CD8-positive, alpha-beta memory T cell (primary cell): Measurements from ENCODE around the gene C1QTNF1. TPM values are rescaled to one million over a fixed set of nuclear protein-coding genes. Genes with fewer than 3 reads are reported as not detected.
"Not testable (repeated sequence)": the region's sequence is repeated elsewhere in the genome, so short reads cannot be mapped to it uniquely, and the experiment has no call there.

Experiments
- CTCF ChIA-PET: fragments of 350-600 bp; sonication (Branson Sonifier 250); formaldehyde crosslinking; loops from one replicate; lab custom pipeline; 2021; ENCODE audit warnings: antibody characterized with exemption; lab: Charles Lee
- POLR2A ChIA-PET: fragments of 350-600 bp; sonication (Branson Sonifier 250); formaldehyde crosslinking; loops from one replicate; lab custom pipeline; 2021; ENCODE audit warnings: antibody characterized with exemption; lab: Charles Lee
- DNase-seq, 5 donors: peaks; one replicate each; pipeline versions ENCODE4 v3.0.0 to v3.0.0-alpha.2; 2020 to 2022; ENCODE audit warnings: mixed read lengths in 1 of 5
- H3K27ac ChIP-seq: one replicate; pipeline ENCODE4 v1.7.0; 2013; ENCODE audit warnings: low read depth, mild to moderate bottlenecking, low read length, moderate library complexity
- H3K27me3 ChIP-seq: 2 replicates; pipeline ENCODE4 v1.7.0; 2013; ENCODE audit warnings: low read length, mild to moderate bottlenecking; ENCODE audit not compliant: insufficient read depth, poor library complexity, severe bottlenecking
- H3K36me3 ChIP-seq: 2 replicates; pipeline ENCODE4 v1.7.0; 2013; ENCODE audit warnings: mild to moderate bottlenecking, low read length, moderate library complexity; ENCODE audit not compliant: insufficient read depth
- H3K4me1 ChIP-seq: 2 replicates; pipeline ENCODE4 v1.7.0; 2013; ENCODE audit warnings: mild to moderate bottlenecking, low read length, moderate library complexity; ENCODE audit not compliant: insufficient read depth
- H3K4me3 ChIP-seq: 2 replicates; pipeline ENCODE4 v1.7.0; 2013; ENCODE audit warnings: mild to moderate bottlenecking, low read length
- H3K9me3 ChIP-seq: 2 replicates; pipeline ENCODE4 v1.7.0; 2013; ENCODE audit warnings: mild to moderate bottlenecking, low read length
- H3K27ac Mint-ChIP-seq, 8 donors: one replicate each; pipeline ENCODE4 v1.8.0; 2020 to 2021; ENCODE audit warnings: mixed read lengths in 8 of 8, mild to moderate bottlenecking in 6 of 8, inconsistent platforms in 3 of 8, moderate library complexity in 3 of 8
- H3K27me3 Mint-ChIP-seq, 2 donors: one replicate each; pipeline ENCODE4 v1.8.0; 2020 to 2021; ENCODE audit warnings: mixed read lengths in 2 of 2, mild to moderate bottlenecking in 1 of 2, moderate library complexity in 1 of 2
- H3K36me3 Mint-ChIP-seq, 3 donors: one replicate each; pipeline ENCODE4 v1.8.0; 2020 to 2021; ENCODE audit warnings: mixed read lengths in 3 of 3, inconsistent platforms in 1 of 3, mild to moderate bottlenecking in 1 of 3
- H3K4me1 Mint-ChIP-seq, 3 donors: one replicate each; pipeline ENCODE4 v1.8.0; 2020 to 2021; ENCODE audit warnings: mixed read lengths in 3 of 3, inconsistent platforms in 1 of 3, mild to moderate bottlenecking in 1 of 3
- H3K4me3 Mint-ChIP-seq, 7 donors: one replicate each; pipeline ENCODE4 v1.8.0; 2020 to 2021; ENCODE audit warnings: mixed read lengths in 7 of 7, mild to moderate bottlenecking in 6 of 7, moderate library complexity in 4 of 7, inconsistent platforms in 2 of 7
- H3K9me3 Mint-ChIP-seq, 5 donors: one replicate each; pipeline ENCODE4 v1.8.0; 2020 to 2022; ENCODE audit warnings: mixed read lengths in 5 of 5, mild to moderate bottlenecking in 3 of 5, moderate library complexity in 2 of 5, inconsistent platforms in 1 of 5
- polyA plus RNA-seq: library from polyadenylated mRNA; unstranded; fragments of 300-500 nt; fragmentation: Illumina TruSeq; gene quantifications from one replicate; pipeline ENCODE4 v1.2.3, GENCODE V29; 2021
- total RNA-seq, 2 experiments: library from RNA; stranded (reverse); gene quantifications; one replicate each; pipeline ENCODE4 v1.2.3, GENCODE V29; 2021

Gene C1QTNF1
- total and polyA plus RNA-seq, 3 experiments from 2014 or later: 0.22 TPM; not detected in 2

GRCh38 chr17:79019632-79020584 is 4.1 kb upstream of the C1QTNF1 start:
- peak; percentile 20 to 65 (median 39) for DNase-seq
- Mint-ChIP-seq H3K36me3 (no peaks in the 10 kb centered on the region), H3K27me3 (peaks cover 10 to 22% of the 10 kb centered on the region in 2 donors), H3K27ac (no peak overlapping the region), H3K4me3 (peak overlapping the region in 1 of 7 donors; percentile 7), H3K9me3 (peaks cover 0 to 1% (median 0%) of the 10 kb centered on the region in 5 donors), H3K4me1 (peaks cover 7 to 9% (median 9%) of the 10 kb centered on the region in 3 donors)
- H3K36me3 ChIP-seq: no peaks in the 10 kb centered on the region
- no peaks in the 10 kb centered on the region for H3K9me3 ChIP-seq
- H3K27me3 ChIP-seq: peaks cover 11% of the 10 kb centered on the region
- ChIA-PET CTCF (interaction anchor here (1.1 to 4.1 kb wide), 2 partner anchors 10 to 21 kb away, joined by 3 to 13 read pairs; partner anchors contain the start of gene CANT1), POLR2A (no interaction called here)
- no peak overlapping the region for H3K27ac ChIP-seq
- peaks cover 4% of the 10 kb centered on the region for H3K4me1 ChIP-seq
- H3K4me3 ChIP-seq: no peak overlapping the region

DNA sequence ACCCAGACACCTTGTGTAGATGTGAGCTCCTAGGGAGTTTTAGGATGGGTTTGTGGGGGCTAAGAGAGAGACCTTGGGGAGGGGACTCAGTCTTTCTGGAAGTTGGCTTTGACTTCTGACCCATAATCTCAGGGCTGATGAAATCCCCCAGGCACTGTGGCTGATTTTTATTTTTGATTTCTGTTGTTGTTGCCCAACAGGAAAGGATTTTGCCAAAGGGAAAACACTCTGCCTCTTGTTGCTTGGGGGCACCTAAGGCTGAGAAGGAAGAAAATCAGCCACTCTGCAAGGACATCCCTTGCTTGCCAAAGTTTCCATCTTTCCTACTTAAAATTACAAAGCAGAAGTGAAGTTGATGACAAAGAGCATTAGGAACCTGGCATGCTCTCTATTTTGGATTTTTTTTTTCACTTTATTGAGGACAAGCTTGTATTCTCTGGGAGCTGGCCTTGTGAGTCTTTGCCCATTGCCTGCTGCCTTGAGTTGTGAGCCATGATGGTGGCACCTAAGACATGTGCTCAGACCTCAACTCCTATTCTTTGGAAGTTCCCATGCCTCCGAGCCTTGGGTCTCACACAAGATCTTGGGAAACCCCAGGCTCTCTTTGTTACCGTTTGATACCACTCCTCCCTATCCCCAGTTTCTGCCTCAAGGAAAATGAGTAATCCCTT is 3.2 kb upstream of the C1QTNF1 start:
- H3K27me3 Mint-ChIP-seq: peaks cover 7 to 27% of the 10 kb centered on the region in 2 donors
- no peak for DNase-seq
- peak overlapping the region in 1 of 7 donors; percentile 23 for H3K4me3 Mint-ChIP-seq
- H3K4me1 ChIP-seq: peaks cover 4% of the 10 kb centered on the region
- no peaks in the 10 kb centered on the region for H3K9me3 Mint-ChIP-seq
- CTCF ChIA-PET: interaction anchor here (4.1 kb wide), 1 partner anchor 20 kb away, joined by 13 read pairs; no protein-coding TSS in a partner anchor
- H3K27me3 ChIP-seq: peaks cover 11% of the 10 kb centered on the region
- H3K36me3 Mint-ChIP-seq: no peaks in the 10 kb centered on the region
- H3K4me3 ChIP-seq: no peak overlapping the region
- no peaks in the 10 kb centered on the region for H3K36me3 ChIP-seq
- H3K9me3 ChIP-seq: no peaks in the 10 kb centered on the region
- POLR2A ChIA-PET: no interaction called here
- H3K27ac Mint-ChIP-seq: no peak overlapping the region
- H3K4me1 Mint-ChIP-seq: peaks cover 7 to 12% (median 9%) of the 10 kb centered on the region in 3 donors
- no peak overlapping the region for H3K27ac ChIP-seq

DNA sequence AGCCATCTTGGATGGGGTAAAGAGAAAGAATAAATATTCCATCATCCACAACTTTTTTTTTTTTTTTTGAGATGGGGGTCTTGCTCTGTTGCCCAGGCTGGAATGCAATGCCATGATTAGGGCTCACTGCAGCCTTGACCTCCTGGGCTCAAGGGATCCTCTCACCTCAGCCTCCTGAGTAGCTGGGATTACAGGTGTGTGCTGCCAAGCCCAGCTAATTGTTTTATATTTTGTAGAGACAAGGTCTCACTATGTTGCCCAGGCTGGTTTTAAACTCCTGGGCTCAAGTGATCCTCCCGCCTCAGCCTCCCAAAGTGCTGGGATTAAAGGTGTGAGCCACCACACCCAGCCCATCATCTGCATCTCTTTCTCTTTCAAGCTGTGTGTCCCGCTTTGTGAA is 2.0 kb upstream of the C1QTNF1 start:
- H3K4me1 ChIP-seq, POLR2A ChIA-PET, H3K4me3 Mint-ChIP-seq, DNase-seq, H3K27ac ChIP-seq, H3K36me3 Mint-ChIP-seq, H3K4me3 ChIP-seq, H3K9me3 Mint-ChIP-seq, H3K9me3 ChIP-seq, H3K36me3 ChIP-seq: not testable (repeated sequence)
- Mint-ChIP-seq H3K27me3 (peaks cover 8 to 34% of the 10 kb centered on the region in 2 donors), H3K4me1 (peaks cover 8 to 12% (median 9%) of the 10 kb centered on the region in 3 donors), H3K27ac (peak overlapping the region in 1 of 8 donors; percentile 17)
- CTCF ChIA-PET: interaction anchor here (1.8 to 4.1 kb wide), 2 partner anchors 19 to 23 kb away, joined by 7 to 13 read pairs; no protein-coding TSS in a partner anchor
- peaks cover 11% of the 10 kb centered on the region for H3K27me3 ChIP-seq

DNA sequence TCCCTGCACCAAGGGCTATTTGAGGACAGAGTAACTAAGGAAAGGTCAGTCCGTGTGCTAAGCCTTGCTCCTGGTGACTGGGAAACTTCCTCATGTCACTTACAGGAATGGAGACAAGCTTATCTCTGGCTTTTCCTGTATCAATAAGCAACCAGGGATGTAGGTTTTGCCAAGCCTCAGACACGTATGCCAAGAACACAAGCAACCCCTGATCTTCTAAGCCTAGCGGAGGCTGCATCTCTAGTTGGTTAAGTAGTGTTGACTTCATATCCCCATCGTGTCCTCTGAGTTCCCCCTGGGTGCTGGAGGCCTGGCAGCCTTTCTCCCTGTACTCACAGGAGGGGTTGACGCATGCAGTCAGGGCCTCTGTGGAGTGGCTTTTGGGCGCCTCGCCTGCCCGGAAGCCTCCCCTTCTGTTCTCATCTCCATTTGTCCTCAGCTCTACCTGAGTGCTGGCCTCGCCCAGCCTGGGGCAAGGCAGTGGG is 1.4 kb upstream of the C1QTNF1 start:
- Histone ChIP-seq H3K36me3 (no peaks in the 10 kb centered on the region), H3K4me3 (no peak overlapping the region), H3K4me1 (peaks cover 4% of the 10 kb centered on the region), H3K27ac (no peak overlapping the region), H3K9me3 (no peaks in the 10 kb centered on the region), H3K27me3 (peaks cover 11% of the 10 kb centered on the region)
- CTCF ChIA-PET: interaction anchor here (0.8 to 1.8 kb wide), 2 partner anchors 19 to 23 kb away, joined by 3 to 7 read pairs; no protein-coding TSS in a partner anchor
- Mint-ChIP-seq H3K4me3 (no peak overlapping the region), H3K27me3 (peaks cover 9 to 41% of the 10 kb centered on the region in 2 donors), H3K9me3 (no peaks in the 10 kb centered on the region), H3K36me3 (no peaks in the 10 kb centered on the region), H3K4me1 (peaks cover 8 to 12% (median 9%) of the 10 kb centered on the region in 3 donors), H3K27ac (no peak overlapping the region)
- DNase-seq: no peak
- POLR2A ChIA-PET: no interaction called here

DNA sequence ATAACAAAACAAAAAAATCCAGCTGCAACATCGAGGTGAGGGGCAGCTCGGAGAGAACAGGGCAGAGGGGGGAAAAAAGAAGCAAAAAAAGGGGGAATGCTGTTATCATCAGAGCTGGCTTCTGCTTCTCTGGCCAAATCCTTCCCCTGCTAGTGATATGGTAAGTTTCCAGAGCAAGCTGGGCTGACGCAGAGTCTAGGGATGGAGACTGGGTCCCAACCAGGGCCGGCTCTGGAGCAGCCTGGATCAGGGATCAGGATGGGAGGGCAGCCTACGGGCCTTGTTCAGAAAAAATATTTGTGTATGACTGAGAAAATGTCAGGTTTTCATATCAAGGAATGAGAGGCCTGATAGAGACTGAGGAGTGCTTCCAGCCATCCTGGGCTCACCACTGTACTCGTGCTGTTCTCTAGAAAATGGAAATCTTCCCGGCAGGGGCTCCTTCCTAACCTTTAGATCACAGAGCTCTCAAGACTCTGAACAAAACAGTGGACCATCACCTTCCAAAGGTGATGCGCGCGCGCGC is 726 bp upstream of the C1QTNF1 start:
- no peaks in the 10 kb centered on the region for H3K9me3 Mint-ChIP-seq
- peak overlapping the region in 1 of 8 donors; percentile 39 for H3K27ac Mint-ChIP-seq
- Histone ChIP-seq H3K27me3 (peaks cover 11% of the 10 kb centered on the region), H3K9me3 (no peaks in the 10 kb centered on the region), H3K4me1 (peaks cover 4% of the 10 kb centered on the region), H3K4me3 (no peak overlapping the region), H3K36me3 (no peaks in the 10 kb centered on the region), H3K27ac (no peak overlapping the region)
- POLR2A ChIA-PET: no interaction called here
- H3K4me3 Mint-ChIP-seq: peak overlapping the region; percentile 67 to 90 (median 87)
- no peaks in the 10 kb centered on the region for H3K36me3 Mint-ChIP-seq
- DNase-seq: no peak
- H3K4me1 Mint-ChIP-seq: peaks cover 8 to 12% (median 9%) of the 10 kb centered on the region in 3 donors
- peaks cover 14 to 48% of the 10 kb centered on the region in 2 donors for H3K27me3 Mint-ChIP-seq
- CTCF ChIA-PET: interaction anchor here (0.8 to 1.8 kb wide), 2 partner anchors 20 to 22 kb away, joined by 3 to 7 read pairs; no protein-coding TSS in a partner anchor

DNA sequence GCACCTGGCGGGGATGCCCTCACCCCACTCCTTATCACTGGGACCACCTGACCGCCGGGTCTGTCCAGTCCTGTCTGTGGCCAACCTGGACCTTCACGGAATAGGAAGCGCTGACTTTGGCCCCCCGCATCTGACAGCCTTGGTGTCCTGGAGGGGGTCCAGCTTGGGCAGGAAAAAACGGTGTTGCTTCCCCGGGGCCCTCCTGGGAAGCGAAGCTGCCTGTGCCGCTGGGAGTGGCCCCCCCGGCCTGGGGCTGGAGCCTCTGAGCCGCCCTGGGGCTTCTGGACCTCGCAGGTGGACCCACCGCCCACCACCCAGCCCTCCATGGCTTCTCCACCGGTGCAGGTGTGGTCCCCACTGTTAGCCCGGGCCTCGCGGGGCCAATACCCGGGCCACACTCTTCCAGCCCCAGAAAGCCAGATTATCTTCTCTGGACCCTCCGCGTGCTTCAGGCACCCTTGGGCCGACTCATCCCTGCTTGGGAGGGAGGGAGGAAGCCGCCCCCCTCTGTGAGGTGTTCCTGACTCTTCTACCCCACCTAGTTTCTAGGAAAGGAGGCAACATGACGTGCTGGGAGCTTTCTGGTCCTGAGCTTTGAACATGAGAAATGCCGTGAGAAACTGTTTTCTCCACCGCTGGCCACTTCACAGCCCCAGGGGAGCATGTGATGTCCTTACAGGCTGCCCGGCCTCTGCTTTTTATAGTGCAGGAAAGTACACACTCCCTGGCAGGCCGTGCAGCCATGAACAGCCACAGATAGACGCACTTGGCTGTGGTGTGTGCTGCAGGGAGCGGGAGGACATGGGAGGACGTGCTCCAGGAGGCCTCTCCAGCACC is 1.1 kb downstream of the C1QTNF1 start:
- POLR2A ChIA-PET: no interaction called here
- Histone ChIP-seq H3K4me3 (no peak overlapping the region), H3K27me3 (peaks cover 11% of the 10 kb centered on the region)

More for the DNA sequence above, 1.1 kb downstream of the C1QTNF1 start:
- Mint-ChIP-seq H3K4me3 (peak overlapping the region; percentile 79 to 90 (median 87)), H3K9me3 (no peaks in the 10 kb centered on the region), H3K4me1 (peaks cover 8 to 12% (median 9%) of the 10 kb centered on the region in 3 donors), H3K27ac (no peak overlapping the region), H3K27me3 (peaks cover 20 to 47% of the 10 kb centered on the region in 2 donors), H3K36me3 (no peaks in the 10 kb centered on the region)
- Histone ChIP-seq H3K36me3 (no peaks in the 10 kb centered on the region), H3K9me3 (no peaks in the 10 kb centered on the region), H3K4me1 (peaks cover 4% of the 10 kb centered on the region), H3K27ac (no peak overlapping the region)
- no peak for DNase-seq
- CTCF ChIA-PET: interaction anchor here (1.2 kb wide), 1 partner anchor 8 kb away, joined by 3 read pairs; no protein-coding TSS in a partner anchor
